ENCODE measurements around the gene MT4. TPM values are rescaled to one million over a fixed set of nuclear protein-coding genes. Genes with fewer than 3 reads are reported as not detected.
A peak's percentile ranks its signal among the peaks of the same experiment; 100 is the strongest.

Gene MT4
- total and polyA plus RNA-seq, 2 of the 4 experiments (the other 2 are of a cell fraction): not detected

DNA sequence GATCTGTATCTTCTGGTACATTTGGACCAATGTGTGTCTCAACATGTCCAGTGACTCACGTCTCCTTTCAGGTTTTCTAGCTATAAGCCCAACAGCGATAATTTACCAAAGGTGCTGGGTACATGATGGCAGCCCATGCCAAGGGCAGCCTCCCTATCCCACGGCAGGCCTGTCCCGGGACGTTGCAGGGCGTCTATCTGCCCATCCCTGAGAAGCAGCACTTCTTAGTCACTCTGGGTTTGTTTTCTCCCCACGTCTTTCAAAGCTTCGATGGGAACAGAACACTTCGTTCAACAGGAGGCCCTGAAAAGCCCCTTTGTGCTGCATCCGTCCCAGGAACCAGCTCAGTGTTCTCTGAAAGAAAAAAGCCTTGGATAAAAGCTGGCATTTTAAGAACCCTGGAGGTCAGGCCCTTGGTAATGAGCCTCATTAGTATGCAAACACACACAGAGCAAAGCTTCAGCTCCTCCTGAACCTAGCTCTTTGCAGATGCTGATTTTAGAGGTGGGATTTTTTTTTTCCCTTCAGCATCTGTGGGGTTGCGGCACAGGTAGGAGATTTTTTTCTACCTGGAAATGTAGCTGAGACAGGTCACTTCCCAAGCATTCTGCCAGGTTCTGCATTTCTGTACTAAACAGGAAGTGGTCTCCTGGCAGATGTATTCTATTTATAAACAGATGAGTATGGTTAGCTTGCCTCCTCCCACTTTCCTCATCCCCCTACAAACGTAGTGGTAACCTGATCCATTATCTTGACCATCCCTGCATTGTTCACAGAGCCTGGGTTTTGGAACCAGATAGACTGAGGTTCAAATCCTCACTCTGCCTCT lies 17.5 kb upstream of the MT4 start:
- intact Hi-C loops (cut with micrococcal nuclease): no loop called here
- dilution Hi-C loops (cut with HindIII; ENCODE audit: low sequenced_read_pairs, unreplicated experiment): no loop called here
- no peaks in the 10 kb centered on the region; the same call in 1 of the 2 replicates for H3K9me1 ChIP-seq (ENCODE audit: insufficient read depth, low read length)
- CTCF ChIA-PET: interaction anchor here (1.0 to 1.3 kb wide), 3 partner anchors 13 to 33 kb away, joined by 3 to 4 read pairs (median 3); no protein-coding TSS in a partner anchor
- H2BK15ac ChIP-seq (ENCODE audit: low read depth, low read length): peak overlapping the region; percentile 13; the same call in 1 of the 3 replicates
- BruUV-seq (replicated peaks): no TSS peak
- H4K5ac ChIP-seq (ENCODE audit: low read depth, low read length): peak overlapping the region; percentile 8; the same call in 1 of the 2 replicates
- no peak for TF ChIP-seq RFX5 (IDR thresholded peaks at IDR 0.05; ENCODE audit: low read depth, low read length)
- TF ChIP-seq, protein P1, sequence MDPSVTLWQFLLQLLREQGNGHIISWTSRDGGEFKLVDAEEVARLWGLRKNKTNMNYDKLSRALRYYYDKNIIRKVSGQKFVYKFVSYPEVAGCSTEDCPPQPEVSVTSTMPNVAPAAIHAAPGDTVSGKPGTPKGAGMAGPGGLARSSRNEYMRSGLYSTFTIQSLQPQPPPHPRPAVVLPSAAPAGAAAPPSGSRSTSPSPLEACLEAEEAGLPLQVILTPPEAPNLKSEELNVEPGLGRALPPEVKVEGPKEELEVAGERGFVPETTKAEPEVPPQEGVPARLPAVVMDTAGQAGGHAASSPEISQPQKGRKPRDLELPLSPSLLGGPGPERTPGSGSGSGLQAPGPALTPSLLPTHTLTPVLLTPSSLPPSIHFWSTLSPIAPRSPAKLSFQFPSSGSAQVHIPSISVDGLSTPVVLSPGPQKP (IDR thresholded peaks at IDR 0.05; ENCODE audit: borderline replicate concordance, low read depth, low read length): no peak
- TF ChIP-seq RCOR1 (IDR thresholded peaks at IDR 0.05; ENCODE audit: insufficient replicate concordance, low read length): no peak
- no peak for TF ChIP-seq POLR2A (IDR thresholded peaks at IDR 0.05; ENCODE audit: low read depth, low read length)
- no peak for TF ChIP-seq MAZ (IDR thresholded peaks at IDR 0.05; ENCODE audit: borderline replicate concordance, low read depth, low read length)
- no peak for TF ChIP-seq RAD21 (IDR thresholded peaks at IDR 0.05; ENCODE audit: low read length)
- no peak for TF ChIP-seq FOS (IDR thresholded peaks at IDR 0.05; ENCODE audit: low read depth, low read length)
- TF ChIP-seq MXI1 (IDR thresholded peaks at IDR 0.05; ENCODE audit: borderline replicate concordance, low read depth, low read length): no peak
- TF ChIP-seq CHD1 (IDR thresholded peaks at IDR 0.05; ENCODE audit: low read depth, low read length): no peak
- TF ChIP-seq SMC3 (IDR thresholded peaks at IDR 0.05; ENCODE audit: low read depth, low read length): no peak
- TF ChIP-seq MAFK (IDR thresholded peaks at IDR 0.05; ENCODE audit: low read depth, low read length): no peak
- TF ChIP-seq, protein P2, sequence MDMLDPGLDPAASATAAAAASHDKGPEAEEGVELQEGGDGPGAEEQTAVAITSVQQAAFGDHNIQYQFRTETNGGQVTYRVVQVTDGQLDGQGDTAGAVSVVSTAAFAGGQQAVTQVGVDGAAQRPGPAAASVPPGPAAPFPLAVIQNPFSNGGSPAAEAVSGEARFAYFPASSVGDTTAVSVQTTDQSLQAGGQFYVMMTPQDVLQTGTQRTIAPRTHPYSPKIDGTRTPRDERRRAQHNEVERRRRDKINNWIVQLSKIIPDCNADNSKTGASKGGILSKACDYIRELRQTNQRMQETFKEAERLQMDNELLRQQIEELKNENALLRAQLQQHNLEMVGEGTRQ (IDR thresholded peaks at IDR 0.05; ENCODE audit: low read depth, low read length): no peak
- no peak for TF ChIP-seq CEBPB (IDR thresholded peaks at IDR 0.05; ENCODE audit: low read depth, low read length)
- H2BK120ac ChIP-seq (ENCODE audit: low read depth, low read length): peak overlapping the region; percentile 44; the same call in 1 of the 2 replicates
- H3K23ac ChIP-seq (ENCODE audit: low read depth, low read length): no peak overlapping the region
- ATAC-seq (ENCODE audit: low read depth) (peak; percentile 82), DNase-seq (peak; percentile 85)
- H2AK5ac ChIP-seq (ENCODE audit: low read depth, low read length): no peak overlapping the region; the same call in 1 of the 2 replicates
- H3K9ac ChIP-seq (ENCODE audit: low read depth, low read length): no peak overlapping the region
- H3K27ac ChIP-seq (ENCODE audit: insufficient read depth, low read length): no peak overlapping the region
- H4K91ac ChIP-seq (ENCODE audit: insufficient read depth, low read depth, low read length): peak overlapping the region; percentile 23; the same call in 1 of the 2 replicates
- H3K14ac ChIP-seq (replicated peaks; ENCODE audit: low read depth, low read length): peak overlapping the region; percentile 31
- peaks cover 2% of the 10 kb centered on the region; the same call in 1 of the 2 replicates for H3K27me3 ChIP-seq (ENCODE audit: control insufficient read depth, insufficient read depth, low read length)
- H4K8ac ChIP-seq (ENCODE audit: low read depth in 2 of 2, low read length in 2 of 2): peak overlapping the region; percentile 37 to 75; a peak in 2 of 4 replicates
- no peaks in the 10 kb centered on the region for H3K36me3 ChIP-seq (ENCODE audit: control insufficient read depth, insufficient read depth, low read length)
- H3K56ac ChIP-seq (ENCODE audit: extremely low read depth, insufficient read depth, low read length): no peak overlapping the region
- peak overlapping the region; percentile 65 for H2AFZ ChIP-seq (replicated peaks; ENCODE audit: low read length, poor library complexity)
- H2AK9ac ChIP-seq (replicated peaks; ENCODE audit: low read depth, low read length, poor library complexity): no peak overlapping the region
- in situ Hi-C loops (cut with MboI; ENCODE audit: low sequenced_read_pairs): loop anchor here (10.0 kb wide), 1 partner anchor 63 kb away; no protein-coding TSS in a partner anchor
- H3K4me1 ChIP-seq (ENCODE audit: control insufficient read depth, insufficient read depth, low read length): peaks cover 11% of the 10 kb centered on the region
- H4K20me1 ChIP-seq (ENCODE audit: insufficient read depth, low read length): no peaks in the 10 kb centered on the region
- no peaks in the 10 kb centered on the region for H3K79me1 ChIP-seq (ENCODE audit: low read depth in 1 of 2, low read length in 2 of 2)
- no peak overlapping the region for H3K18ac ChIP-seq (ENCODE audit: low read depth, low read length)
- H3K4ac ChIP-seq (ENCODE audit: low read depth, low read length): peak overlapping the region; percentile 41; the same call in 1 of the 2 replicates
- POLR2A ChIA-PET (ENCODE audit: unreplicated experiment): no interaction called here
- no peaks in the 10 kb centered on the region for H3K9me3 ChIP-seq (ENCODE audit: control insufficient read depth, insufficient read depth, low read length)
- 0 out of 2 replicates have a peak overlapping the region, but pooled peaks have one; percentile 17 for H3K4me2 ChIP-seq (ENCODE audit: low read depth, low read length)
- peak overlapping the region; percentile 60; the same call in 1 of the 2 replicates for H2BK20ac ChIP-seq (ENCODE audit: low read depth, low read length)
- H3K4me3 ChIP-seq (ENCODE audit: insufficient read depth, low read depth, low read length): no peak overlapping the region
- 21% methylated on average over 7 of the region's 12 CpGs; no CpG with 5 or more reads in 1 of the 2 experiments for WGBS, 2 experiments (ENCODE audit: extremely low coverage in 2 of 2, insufficient read length in 1 of 2)
- H2BK5ac ChIP-seq (ENCODE audit: low read depth, low read length, poor library complexity, severe bottlenecking): no peak overlapping the region

Measured in IMR-90 (cell line).